Activated CD4-positive, alpha-beta T cell treated with anti-CD3 and anti-CD28 coated beads, Interleukin-2, amount 50 U/mL, for 4 hours (primary cell): ENCODE results near the gene DCP1B.

Source experiments
- DNase-seq, 2 experiments: peaks; one replicate each; pipeline ENCODE4 v3.0.0-alpha.2; 2020

DCP1B gene

GRCh38 chr12:2004113-2004929 is at the start of gene DCP1B:
TSS of gene DCP1B (minus strand) at chr12:2004457. CDS start at chr12:2004431, 26 bp downstream.
- DNase-seq, result peak; percentile 91 to 92

DNA sequence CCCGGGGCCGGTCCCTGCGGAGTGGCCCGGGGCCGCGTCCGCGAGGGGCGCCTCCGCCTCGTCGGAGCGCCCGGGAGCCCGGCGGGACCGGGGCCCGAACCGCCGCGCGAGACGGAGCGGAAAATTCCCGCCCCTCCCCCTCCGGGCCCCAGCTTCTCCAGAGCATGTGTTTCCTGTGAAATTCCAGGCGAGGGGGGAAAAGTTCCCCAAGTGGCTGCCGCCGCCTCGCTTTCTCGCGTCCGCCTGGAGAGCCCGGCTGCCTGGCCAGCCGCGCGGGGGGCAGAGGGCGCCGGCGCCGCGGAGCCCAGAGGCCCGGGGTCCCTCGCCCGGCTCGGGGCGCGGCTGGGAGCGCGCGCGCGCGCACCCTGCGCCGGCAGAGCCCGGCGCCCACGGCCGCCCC is 49.4 kb upstream of the DCP1B start:
- DNase-seq, result no peak

DNA sequence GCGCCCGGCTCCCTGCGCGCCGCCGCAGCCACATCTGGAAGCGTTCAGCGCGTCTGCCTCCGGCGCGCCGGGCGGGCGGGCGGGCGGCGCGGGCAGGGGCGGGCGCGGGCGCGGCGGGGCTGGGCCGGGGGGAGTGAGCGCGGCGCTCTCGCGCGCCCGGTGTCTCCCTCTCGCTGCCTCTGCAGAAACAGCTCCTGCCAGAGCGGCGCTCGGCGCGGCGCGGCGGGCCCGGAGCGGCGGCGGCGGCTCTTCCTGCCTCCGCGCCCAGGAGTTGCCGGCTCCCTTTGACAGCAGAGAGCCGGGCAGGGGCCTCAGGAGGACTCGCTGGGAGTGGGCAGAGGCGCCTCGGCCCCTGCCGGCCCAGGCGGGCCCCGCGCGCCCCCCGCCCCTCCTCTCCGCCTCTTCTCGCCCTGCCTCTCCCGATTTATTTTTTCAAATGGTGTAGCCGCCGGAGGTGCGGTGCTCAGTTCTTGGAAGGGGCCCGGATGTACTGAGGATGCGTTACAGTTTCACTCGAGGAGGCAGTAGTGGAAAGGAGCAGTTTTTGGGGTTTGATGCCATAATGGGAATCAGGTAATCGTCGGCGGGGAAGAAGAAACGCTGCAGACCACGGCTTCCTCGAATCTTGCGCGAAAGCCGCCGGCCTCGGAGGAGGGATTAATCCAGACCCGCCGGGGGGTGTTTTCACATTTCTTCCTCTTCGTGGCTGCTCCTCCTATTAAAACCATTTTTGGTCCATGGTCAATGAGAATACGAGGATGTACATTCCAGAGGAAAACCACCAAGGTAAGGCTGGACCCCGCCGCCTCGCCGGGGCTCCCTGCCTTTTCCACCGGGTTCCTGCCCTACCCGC is 48.8 kb upstream of the DCP1B start, which contains the start of gene CACNA1C:
TSS of gene CACNA1C (plus strand) at position 162 of the 853 bp plus-strand sequence. CDS start at position 738, 576 bp downstream.
- DNase-seq, result peak; percentile 6 to 23

DNA sequence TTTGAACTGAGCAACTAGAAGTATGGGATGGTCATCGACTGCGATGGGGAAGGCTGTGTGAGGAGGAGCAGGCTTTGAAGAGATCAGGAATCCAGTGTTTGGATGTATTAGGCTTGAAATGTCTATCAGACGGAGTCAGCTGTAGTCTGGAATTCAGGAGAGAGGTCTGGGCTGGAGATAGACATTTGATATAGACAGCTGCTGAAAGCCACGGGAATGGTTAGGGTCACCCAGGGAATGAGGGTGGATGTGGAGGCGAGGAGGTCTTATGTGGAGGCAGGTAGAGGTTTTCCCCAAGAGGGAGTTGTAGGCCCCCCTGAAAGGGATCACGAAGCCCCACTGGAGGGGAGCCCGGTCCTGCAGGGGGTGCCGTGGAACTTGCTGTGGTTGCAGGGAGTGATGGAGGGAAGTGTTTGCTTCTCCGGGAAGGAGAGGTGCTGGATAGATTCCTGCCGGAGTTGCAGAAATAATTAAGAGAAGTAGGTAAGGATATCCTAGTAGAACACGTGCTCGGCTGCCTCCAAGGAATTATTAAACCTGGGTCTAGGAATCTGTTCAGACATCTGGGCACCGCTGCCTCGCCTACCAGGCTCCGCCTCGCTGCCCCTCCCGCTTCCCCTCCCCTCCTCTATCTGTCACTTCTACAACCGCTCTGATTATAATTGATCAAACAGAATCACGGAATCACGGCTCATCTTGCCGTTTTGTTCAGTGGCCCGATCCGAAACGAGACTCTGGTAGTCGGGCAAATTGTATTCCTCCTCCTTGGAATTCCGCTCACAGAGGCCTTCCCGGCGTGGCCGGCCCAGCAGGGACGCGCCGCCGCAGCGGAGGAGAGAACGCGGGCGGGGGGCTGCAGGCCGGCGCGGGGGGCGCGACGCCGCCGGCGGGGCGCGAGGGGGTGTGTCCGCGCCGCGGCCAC is 47.7 kb upstream of the DCP1B start:
- DNase-seq, result no peak

GRCh38 chr12:2049604-2050540 is 45.6 kb upstream of the DCP1B start:
- no peak for DNase-seq

DNA sequence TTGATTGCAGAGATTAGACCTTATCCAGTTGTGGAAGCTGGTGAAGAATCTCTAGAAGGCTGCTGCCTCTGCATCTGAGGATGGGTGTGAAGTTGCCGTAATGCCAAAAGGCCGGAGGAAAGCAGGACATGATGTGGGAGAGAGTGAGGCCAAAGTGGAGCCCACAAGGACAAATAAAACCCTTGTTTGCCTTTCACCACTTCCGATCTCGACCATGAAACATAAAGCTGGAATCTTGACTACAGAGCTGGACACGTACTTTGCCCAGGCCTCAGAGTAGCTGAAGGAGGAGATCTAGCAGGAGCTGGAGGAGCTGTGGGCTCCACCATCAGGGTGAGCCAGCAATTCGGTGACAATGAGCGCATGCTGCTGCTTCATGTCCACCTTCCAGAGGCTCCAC is 43.5 kb upstream of the DCP1B start:
- DNase-seq, result no peak

DNA sequence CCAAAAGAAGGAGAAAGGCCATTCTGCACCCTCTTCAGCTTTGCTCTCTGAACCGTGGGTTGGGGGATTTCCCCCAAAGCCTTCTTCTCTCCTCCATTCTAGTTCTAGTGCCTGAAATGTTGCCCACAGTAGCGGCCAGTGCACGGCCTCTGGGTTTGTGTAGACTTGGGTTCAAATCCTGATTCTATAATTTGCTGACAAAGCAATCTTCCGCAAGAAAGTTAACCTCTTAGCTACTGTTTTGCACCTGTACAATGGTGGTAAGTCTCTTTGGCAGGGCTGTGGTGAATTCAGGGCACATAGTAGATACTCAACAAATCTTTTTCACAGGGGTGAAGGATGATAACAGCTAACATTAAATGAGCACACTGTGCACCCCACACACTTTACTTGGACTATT is 42.7 kb upstream of the DCP1B start:
- DNase-seq, result no peak

DNA sequence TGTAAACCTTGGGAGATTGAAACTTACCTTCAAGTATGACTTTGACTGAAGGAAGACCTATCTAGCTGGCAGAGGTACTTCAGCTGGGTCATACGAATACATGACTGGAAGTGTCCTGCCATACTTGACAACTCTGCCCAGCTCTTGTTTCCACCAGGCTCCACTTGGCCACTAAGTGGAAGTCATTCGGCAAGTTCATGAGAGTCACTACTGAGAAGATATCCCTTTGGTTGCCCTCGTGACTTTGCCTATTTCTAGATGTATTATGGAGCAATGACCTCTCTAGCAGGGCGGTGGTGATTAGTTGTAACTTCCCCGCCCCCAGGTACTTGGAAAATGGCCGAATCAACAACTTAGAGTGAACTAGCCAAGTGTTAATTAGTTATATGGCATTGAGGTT is 39.9 kb upstream of the DCP1B start:
- DNase-seq, result no peak

GRCh38 chr12:2043054-2043453 is 38.8 kb upstream of the DCP1B start:
- DNase-seq, result no peak

DNA sequence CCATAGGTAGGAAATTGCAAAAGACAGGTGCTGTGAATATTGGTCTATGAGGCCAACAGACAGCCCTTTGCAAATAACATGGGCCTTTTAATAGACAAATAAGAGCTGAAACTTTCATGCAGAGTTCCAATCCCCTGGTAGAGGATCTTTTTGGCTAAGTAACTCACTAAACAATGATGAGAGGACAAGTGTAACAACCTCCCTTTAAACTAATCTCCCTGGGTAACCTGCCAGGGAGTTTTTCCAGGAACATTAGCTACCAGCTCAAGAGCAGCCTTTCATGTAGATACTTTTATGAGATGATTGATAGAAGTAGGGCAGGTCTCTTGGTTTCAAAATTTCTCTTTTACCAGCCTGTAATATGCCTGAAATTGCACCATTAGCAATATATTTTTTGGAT is 34.8 kb upstream of the DCP1B start:
- DNase-seq, result no peak

DNA sequence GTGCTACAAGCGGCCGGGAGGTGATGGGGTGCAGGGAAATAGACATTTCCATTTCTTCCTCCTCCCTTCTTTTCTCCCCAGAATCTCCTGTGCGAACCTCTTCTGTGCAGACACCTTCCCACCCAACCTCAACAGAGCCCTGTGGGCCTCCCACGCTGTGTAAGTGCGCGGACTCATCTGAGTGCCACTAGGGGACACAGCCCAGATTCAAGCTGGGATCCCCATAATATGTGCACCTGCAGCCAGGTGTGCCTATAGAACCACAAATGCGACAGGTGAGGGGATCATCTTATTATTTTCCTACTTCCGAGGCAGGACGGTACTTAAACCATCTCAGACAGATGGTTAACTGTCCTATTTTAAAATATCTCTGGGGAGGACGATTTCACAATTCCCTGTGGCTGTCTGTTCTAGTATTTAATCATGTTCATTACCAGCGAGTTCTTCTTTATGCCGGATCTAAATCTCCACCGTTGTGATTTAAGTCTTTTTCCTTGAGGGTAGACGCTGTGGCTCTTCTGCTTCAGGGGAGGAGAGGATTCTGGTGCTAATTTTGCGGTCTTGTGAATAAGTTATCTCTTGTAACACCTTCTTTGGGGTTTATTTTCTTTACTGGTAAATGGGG is 31.3 kb upstream of the DCP1B start:
- DNase-seq, result no peak

DNA sequence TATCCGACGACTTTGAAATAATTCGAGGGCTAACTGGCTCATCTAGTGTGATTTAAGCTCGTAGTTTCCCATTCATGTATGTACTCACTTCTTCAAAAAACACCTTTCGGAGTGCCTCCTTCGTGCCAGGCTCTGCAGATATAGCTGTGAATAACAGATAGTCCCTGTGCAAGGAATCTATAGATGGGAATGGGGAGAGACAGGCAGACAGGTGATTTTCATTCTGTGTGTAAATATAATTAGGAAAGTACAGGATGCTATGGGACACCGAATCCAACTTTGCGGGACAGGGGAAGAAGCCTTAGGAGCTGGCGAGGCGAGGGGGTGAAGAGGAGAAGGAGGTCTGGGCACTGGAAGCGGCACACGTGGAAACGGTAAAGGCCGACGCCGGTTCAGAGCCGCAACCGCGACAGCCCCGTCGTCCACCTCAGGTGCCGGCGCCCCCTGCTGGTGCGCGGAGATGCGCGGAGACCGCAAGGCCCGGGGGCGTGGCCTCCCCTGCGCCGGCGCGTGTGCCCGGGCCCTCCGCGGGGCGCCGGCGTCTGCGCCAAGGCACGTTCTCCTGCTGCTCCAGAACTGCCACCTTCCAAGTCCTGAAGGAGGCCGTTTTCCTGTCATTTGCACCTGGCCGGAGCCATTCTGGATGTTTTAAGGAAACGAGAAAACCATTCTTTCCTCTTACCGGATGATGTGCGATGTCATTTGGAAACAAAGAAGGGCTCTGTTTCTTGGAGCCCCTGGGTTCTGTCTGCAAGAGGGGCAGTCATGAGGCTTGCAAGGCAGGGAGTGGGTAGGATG is 30.6 kb upstream of the DCP1B start:
- DNase-seq, result peak; percentile 81 to 82

GRCh38 chr12:2032506-2032905 is 28.2 kb upstream of the DCP1B start:
- DNase-seq, result no peak

- no peak for DNase-seq
These were observed 25.6 kb upstream of the DCP1B start for GRCh38 chr12:2029851-2030250.

GRCh38 chr12:2027351-2027750 is 23.1 kb upstream of the DCP1B start:
- DNase-seq, result no peak

GRCh38 chr12:2023365-2023764 is 19.1 kb upstream of the DCP1B start:
- no peak for DNase-seq

- DNase-seq, result no peak
These were observed 16.3 kb upstream of the DCP1B start for GRCh38 chr12:2020511-2020910.

- DNase-seq, result no peak
These were observed 14.9 kb upstream of the DCP1B start for GRCh38 chr12:2019126-2019525.

GRCh38 chr12:2018391-2018790 is 14.1 kb upstream of the DCP1B start:
- DNase-seq, result no peak
